HL-60 (cell line): ENCODE data around the gene KRTAP3-3.

ENCODE experiments used
- CTCF ChIP-seq: IDR thresholded peaks from one replicate; pipeline ENCODE4 v1.5.1; 2011; ENCODE audit warnings: low read length, control low read depth, inconsistent platforms; ENCODE audit not compliant: insufficient read depth
- GABPA ChIP-seq: IDR thresholded peaks from 2 replicates; pipeline ENCODE4 v1.6.1; 2012; ENCODE audit warnings: low read depth
- POLR2AphosphoS5 ChIP-seq: IDR thresholded peaks from 2 replicates; pipeline ENCODE4 v1.6.1; 2012; ENCODE audit warnings: low read depth
- REST ChIP-seq: IDR thresholded peaks from 2 replicates; pipeline ENCODE4 v1.6.1; 2012; ENCODE audit warnings: low read depth; ENCODE audit not compliant: insufficient replicate concordance
- SPI1 ChIP-seq: IDR thresholded peaks from 2 replicates; pipeline ENCODE4 v1.6.1; 2012; ENCODE audit warnings: low read depth, mild to moderate bottlenecking, borderline replicate concordance

GRCh38 chr17:41013606-41014005 is 19.6 kb upstream of the KRTAP3-3 start:
- TF ChIP-seq REST (no peak), GABPA (no peak), CTCF (no peak), SPI1 (no peak), POLR2AphosphoS5 (no peak)
